PC-3 (cell line): Measurements from ENCODE around the gene TPD52L1.

ENCODE experiments used
- CTCF ChIP-seq: fragments of 300-600 bp; sonication (generic); conservative IDR thresholded peaks from 2 replicates; pipeline ENCODE4 v1.5.1; 2017; ENCODE audit warnings: antibody characterized with exemption, low read depth, mild to moderate bottlenecking, low read length
- EZH2 ChIP-seq: fragments of 300-600 bp; sonication (generic); IDR thresholded peaks from one replicate; pipeline ENCODE4 v1.6.1; 2017; ENCODE audit warnings: antibody characterized with exemption, mild to moderate bottlenecking, low read length; ENCODE audit not compliant: unreplicated experiment
- EZH2phosphoT487 ChIP-seq: fragments of 300-600 bp; sonication (generic); IDR thresholded peaks from 2 replicates; pipeline ENCODE4 v1.6.1; 2018; ENCODE audit warnings: mild to moderate bottlenecking, antibody characterized with exemption, low read length, borderline replicate concordance

- no peak for TF ChIP-seq CTCF
- TF ChIP-seq EZH2: no peak
- no peak for TF ChIP-seq EZH2phosphoT487
These were observed 1.8 kb downstream of the TPD52L1 start for GRCh38 chr6:125155344-125155743.
